Measurements from ENCODE around the gene EXOSC2. TPM values are rescaled to one million over a fixed set of nuclear protein-coding genes. Genes with fewer than 3 reads are reported as not detected.
"Not testable (repeated sequence)": the region's sequence is repeated elsewhere in the genome, so short reads cannot be mapped to it uniquely, and the experiment has no call there.

EXOSC2 gene
- total RNA-seq, 1 donor from 2014 or later = 54.5 TPM

DNA sequence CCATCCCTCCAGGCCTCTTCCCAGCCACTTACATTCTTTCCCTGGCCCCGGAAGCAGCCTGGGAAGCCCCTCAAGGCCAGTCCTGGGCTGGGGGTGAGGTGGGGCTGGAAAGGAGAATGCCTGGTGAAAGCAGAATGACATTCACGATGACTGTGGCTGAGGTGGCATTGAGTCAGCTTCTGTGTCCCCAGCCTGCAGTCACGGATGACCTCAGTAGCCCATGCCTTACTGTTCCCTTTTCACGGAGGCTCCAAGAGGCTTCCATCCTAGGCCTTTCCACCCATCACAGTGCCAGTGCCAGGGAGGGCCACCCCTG lies 26.5 kb upstream of the EXOSC2 start:
- DNase-seq (ENCODE audit: low read depth, low spot score) = no peak

- no peak for DNase-seq (ENCODE audit: low read depth, low spot score)
Observed at GRCh38 chr9:130668196-130668595, 25.4 kb upstream of the EXOSC2 start.

DNA sequence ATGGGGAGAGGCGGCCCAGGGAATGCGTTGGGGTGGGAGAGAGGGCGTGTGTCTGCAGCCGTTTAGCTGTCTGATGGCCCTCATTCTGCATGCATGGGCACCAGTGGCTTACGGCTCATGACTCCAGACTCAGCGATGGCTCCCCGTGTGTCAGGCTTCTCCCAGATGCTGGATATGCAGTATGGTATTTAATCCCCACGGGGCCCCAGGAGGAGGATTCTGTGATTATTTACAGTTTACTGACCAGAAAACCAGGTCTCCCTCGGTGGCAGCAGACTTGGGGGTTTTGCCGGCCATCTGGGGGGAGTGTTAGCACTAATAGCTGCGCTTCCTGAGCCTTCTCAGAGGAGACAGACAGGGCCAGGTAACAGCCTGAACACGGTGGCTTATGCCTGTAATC lies 24.9 kb upstream of the EXOSC2 start:
- DNase-seq (ENCODE audit: low read depth, low spot score) = no peak

DNA sequence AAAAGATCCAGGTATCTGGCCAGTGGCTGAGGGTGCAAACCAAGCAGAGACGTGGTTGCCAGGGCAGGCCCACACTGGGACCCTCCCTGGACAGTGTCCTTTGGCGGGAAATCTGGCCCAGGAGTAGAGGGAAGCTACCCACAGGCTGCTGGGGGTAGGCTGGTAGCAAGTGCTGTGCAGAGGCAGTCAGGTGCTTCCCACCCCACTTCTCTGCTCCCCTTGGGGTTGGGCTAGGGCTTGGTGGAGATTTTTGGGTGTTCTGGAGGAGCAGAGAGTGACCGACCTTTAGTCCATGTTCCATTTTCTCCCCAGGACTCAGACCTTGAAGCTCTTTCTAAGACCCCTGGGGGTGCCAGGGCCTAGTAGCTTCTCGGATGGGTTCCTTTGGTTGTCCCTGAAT lies 23.6 kb upstream of the EXOSC2 start:
- DNase-seq (ENCODE audit: low read depth, low spot score) = no peak

GRCh38 chr9:130670644-130671043 lies 22.9 kb upstream of the EXOSC2 start:
- no peak for DNase-seq (ENCODE audit: low read depth, low spot score)

- no peak for DNase-seq (ENCODE audit: low read depth, low spot score)
Observed at GRCh38 chr9:130672466-130672865, 21.1 kb upstream of the EXOSC2 start.

- DNase-seq (ENCODE audit: low read depth, low spot score) = no peak
Observed at GRCh38 chr9:130672933-130673615, 20.5 kb upstream of the EXOSC2 start.

- no peak for DNase-seq (ENCODE audit: low read depth, low spot score)
Observed at GRCh38 chr9:130675396-130675795, 18.2 kb upstream of the EXOSC2 start.

- DNase-seq (ENCODE audit: low read depth, low spot score) = no peak
Observed at GRCh38 chr9:130677252-130677651, 16.3 kb upstream of the EXOSC2 start.

DNA sequence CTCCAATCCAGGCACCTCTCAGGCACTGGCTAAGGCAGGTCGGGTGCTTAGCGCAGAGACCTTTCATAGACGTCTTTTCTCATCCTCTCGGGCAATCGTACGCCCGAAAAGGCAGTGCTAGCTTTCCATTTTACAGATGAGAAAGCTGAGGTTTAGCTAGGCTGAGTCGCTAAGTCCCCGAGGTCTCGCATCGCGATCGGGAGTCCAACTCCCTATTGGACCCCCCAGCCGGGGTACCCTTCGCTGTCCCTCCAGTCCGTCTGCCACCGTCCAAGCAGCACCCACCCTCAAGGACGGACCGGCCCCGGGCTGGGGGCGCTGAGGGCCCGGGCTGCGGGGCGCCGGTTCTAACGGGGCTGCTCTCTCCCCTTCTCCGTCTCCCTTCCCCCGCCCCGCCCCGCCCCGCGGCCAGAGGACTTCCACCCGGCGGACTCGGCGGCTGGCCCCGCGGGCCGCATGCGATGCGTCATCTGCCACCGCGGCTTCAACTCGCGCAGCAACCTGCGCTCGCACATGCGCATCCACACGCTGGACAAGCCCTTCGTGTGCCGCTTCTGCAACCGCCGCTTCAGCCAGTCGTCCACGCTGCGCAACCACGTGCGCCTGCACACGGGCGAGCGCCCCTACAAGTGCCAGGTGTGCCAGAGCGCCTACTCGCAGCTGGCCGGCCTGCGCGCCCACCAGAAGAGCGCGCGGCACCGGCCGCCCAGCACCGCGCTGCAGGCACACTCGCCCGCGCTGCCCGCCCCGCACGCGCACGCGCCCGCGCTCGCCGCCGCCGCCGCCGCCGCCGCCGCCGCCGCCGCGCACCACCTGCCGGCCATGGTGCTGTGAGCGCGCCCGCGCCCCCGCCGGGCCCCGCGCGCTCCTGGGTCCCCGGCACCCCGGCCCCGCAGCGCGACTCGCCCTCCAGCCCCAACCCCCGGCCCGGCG lies 12.5 kb upstream of the EXOSC2 start:
- peak; percentile 50 for DNase-seq (ENCODE audit: low read depth, low spot score)

- DNase-seq (ENCODE audit: low read depth, low spot score) = no peak
Observed at GRCh38 chr9:130681769-130682420, 11.7 kb upstream of the EXOSC2 start.

- DNase-seq (ENCODE audit: low read depth, low spot score) = peak; percentile 22
Observed at GRCh38 chr9:130682421-130683121, 11.0 kb upstream of the EXOSC2 start.

- no peak for DNase-seq (ENCODE audit: low read depth, low spot score)
Observed at GRCh38 chr9:130685104-130685503, 8.5 kb upstream of the EXOSC2 start.

- not testable (repeated sequence) for DNase-seq (ENCODE audit: low read depth, low spot score)
Observed at GRCh38 chr9:130685945-130686344, 7.6 kb upstream of the EXOSC2 start.

GRCh38 chr9:130687615-130688014 lies 6.0 kb upstream of the EXOSC2 start:
- no peak for DNase-seq (ENCODE audit: low read depth, low spot score)

- DNase-seq (ENCODE audit: low read depth, low spot score) = no peak
Observed at GRCh38 chr9:130688072-130688471, 5.5 kb upstream of the EXOSC2 start.

- DNase-seq (ENCODE audit: low read depth, low spot score) = no peak
Observed at GRCh38 chr9:130689572-130689936, 4.0 kb upstream of the EXOSC2 start.

DNA sequence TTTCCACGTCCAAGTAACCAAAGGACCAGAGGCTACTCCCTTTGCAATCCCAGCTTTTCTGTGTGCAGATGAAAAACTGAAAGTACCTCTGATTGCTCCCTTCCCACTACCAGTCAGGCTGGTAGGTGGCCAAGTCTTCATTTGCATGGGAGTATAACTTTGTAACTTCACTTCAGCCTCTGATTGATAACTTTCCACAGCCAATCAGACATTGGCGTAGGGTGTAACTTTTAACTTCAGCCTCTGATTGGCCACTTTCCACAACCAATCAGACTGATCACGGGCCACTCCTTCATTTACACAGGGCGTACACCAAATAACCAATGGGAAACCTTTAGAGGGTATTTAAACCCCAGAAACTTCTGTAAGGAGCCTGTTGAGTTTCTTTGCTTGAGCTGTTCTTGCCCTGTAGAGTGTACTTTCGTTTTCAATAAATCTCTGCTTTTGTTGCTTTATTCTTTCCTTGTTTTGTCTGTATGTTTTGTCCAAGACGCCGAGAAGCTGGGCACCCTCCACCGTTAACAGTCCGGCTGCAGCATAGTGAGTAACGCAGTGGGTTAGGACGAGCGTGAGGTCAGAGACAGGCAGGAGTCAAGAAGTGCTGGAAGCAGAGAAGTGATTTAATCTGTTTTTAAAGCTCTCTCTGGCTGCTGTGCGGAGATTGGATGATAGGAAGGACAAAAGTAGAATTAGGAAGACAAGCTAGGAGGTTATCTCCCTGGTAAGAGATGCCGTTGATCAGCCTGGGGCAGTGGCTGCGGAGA lies 3.5 kb upstream of the EXOSC2 start:
- peak; percentile 64 for DNase-seq (ENCODE audit: low read depth, low spot score)

DNA sequence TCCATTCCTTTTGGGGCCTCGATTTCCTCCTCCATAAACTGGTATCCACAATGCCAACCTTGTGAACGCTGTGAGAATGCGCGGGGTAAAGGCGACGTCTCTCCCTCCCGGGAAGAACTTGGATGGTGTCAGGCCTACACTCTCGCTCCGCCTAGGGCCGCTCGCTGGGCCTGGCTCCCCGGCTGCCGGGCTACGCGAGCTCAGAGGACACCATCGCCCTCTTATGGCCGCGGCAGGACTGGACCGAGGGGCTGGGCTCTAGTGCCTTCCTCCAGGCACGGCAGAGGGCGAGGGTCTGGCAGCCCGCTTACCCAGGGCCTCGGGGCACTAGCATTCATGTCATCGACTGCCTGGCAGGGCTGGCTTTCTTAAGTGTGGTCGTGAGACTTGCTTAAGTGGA lies 1.3 kb upstream of the EXOSC2 start:
- DNase-seq (ENCODE audit: low read depth, low spot score) = no peak

DNA sequence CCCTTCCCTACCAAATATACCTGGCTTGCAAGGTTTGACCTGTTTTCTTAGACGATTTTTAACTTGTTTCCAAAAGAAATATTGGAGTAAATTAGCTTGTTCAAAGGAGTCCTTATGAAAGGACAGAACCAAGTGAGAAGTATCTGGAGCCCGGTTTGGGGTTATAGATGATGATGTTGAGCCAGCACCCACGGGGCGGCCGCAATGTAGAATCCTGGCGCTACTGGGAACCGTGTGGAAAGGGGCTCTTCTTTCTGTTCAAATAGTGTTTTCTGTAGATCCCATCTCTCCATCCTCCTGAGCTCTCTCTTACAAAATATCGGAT lies 517 bp upstream of the EXOSC2 start:
- no peak for DNase-seq (ENCODE audit: low read depth, low spot score)

- no peak for DNase-seq (ENCODE audit: low read depth, low spot score)
Observed at GRCh38 chr9:130694205-130694604, 625 bp downstream of the EXOSC2 start.
